H1 (cell line): Measurements from ENCODE around the gene PPP1R13B. TPM values are rescaled to one million over a fixed set of nuclear protein-coding genes. Genes with fewer than 3 reads are reported as not detected.

Experiments
- CTCF ChIA-PET: fragments of 300-600 bp; sonication (Branson Sonifier 250); formaldehyde crosslinking; loops from one replicate; lab custom pipeline; 2021; ENCODE audit not compliant: partially characterized antibody; lab: Charles Lee
- POLR2A ChIA-PET: fragments of 300-600 bp; sonication (Branson Sonifier 250); formaldehyde crosslinking; loops from one replicate; lab custom pipeline; 2021; ENCODE audit warnings: inconsistent platforms; ENCODE audit not compliant: partially characterized antibody; lab: Charles Lee
- DNase-seq, 2 experiments: peaks; one replicate each; pipeline versions ENCODE4 v3.0.0 to v3.0.0-alpha.2; 2010 to 2022; ENCODE audit warnings: low spot score in 2 of 2, low read depth in 1 of 2, mixed read lengths in 1 of 2
- FAIRE-seq: peaks from 2 replicates; lab custom pipeline; 2011; peaks lifted over from hg19 to GRCh38; lab: Jason Lieb, UNC
- H2AFZ ChIP-seq: 2 replicates; pipeline ENCODE4 v1.8.1; 2012; ENCODE audit warnings: low read length, inconsistent platforms
- H2AK5ac ChIP-seq: 2 replicates; pipeline ENCODE4 v1.6.1; 2013; ENCODE audit warnings: low read depth, low read length
- H2BK120ac ChIP-seq: replicated peaks from 2 replicates; pipeline ENCODE3; 2013; ENCODE audit warnings: low read depth, low read length, inconsistent platforms
- H2BK12ac ChIP-seq: 2 replicates; pipeline ENCODE4 v1.6.1; 2013; ENCODE audit warnings: low read depth, low read length
- H2BK15ac ChIP-seq: 2 replicates; pipeline ENCODE4 v1.6.1; 2013; ENCODE audit warnings: low read length
- H2BK20ac ChIP-seq: 2 replicates; pipeline ENCODE4 v1.6.1; 2013; ENCODE audit warnings: low read length
- H2BK5ac ChIP-seq: 2 replicates; pipeline ENCODE4 v1.6.1; 2013; ENCODE audit warnings: low read depth, low read length
- H3K14ac ChIP-seq: 2 replicates; pipeline ENCODE4 v1.6.1; 2013; ENCODE audit warnings: inconsistent platforms; ENCODE audit not compliant: insufficient read length
- H3K18ac ChIP-seq: 2 replicates; pipeline ENCODE4 v1.6.1; 2013; ENCODE audit warnings: low read length; ENCODE audit errors: extremely low read depth
- H3K23ac ChIP-seq: 2 replicates; pipeline ENCODE4 v1.6.1; 2013; ENCODE audit warnings: inconsistent platforms; ENCODE audit not compliant: insufficient read length
- H3K23me2 ChIP-seq: 2 replicates; pipeline ENCODE4 v1.6.1; 2013; ENCODE audit warnings: low read depth, low read length
- H3K27ac ChIP-seq: 2 replicates; pipeline ENCODE4 v1.6.1; 2011; ENCODE audit warnings: low read depth, low read length, inconsistent platforms
- H3K27me3 ChIP-seq, 4 experiments: replicated peaks in 1 of 4; 1 replicate in 1 of 4; 2 replicates in 3 of 4; pipeline versions ENCODE4 v1.6.1 to v1.8.1; 2011 to 2013; ENCODE audit warnings: low read length in 3 of 4, mild to moderate bottlenecking in 3 of 4, inconsistent platforms in 2 of 4, mixed read lengths in 2 of 4, moderate library complexity in 1 of 4; ENCODE audit not compliant: control insufficient read depth in 3 of 4, insufficient read depth in 3 of 4; ENCODE audit errors: extremely low read depth in 1 of 4
- H3K36me3 ChIP-seq, 4 experiments: 2 replicates each; pipeline versions ENCODE4 v1.6.1 to v1.8.1; 2011 to 2013; ENCODE audit warnings: mild to moderate bottlenecking in 4 of 4, low read length in 3 of 4, moderate library complexity in 2 of 4, control low read depth in 1 of 4, inconsistent platforms in 1 of 4; ENCODE audit not compliant: insufficient read depth in 4 of 4, control insufficient read depth in 2 of 4
- H3K4ac ChIP-seq: replicated peaks from 2 replicates; pipeline ENCODE3; 2013; ENCODE audit warnings: low read length, low read depth, mixed read lengths, inconsistent platforms; ENCODE audit not compliant: insufficient read length
- H3K4me1 ChIP-seq, 4 experiments: replicated peaks in 1 of 4; 1 replicate in 1 of 4; 2 replicates in 3 of 4; pipeline versions ENCODE4 v1.6.1 to v1.8.1; 2011 to 2013; ENCODE audit warnings: low read length in 3 of 4, inconsistent platforms in 2 of 4, mixed read lengths in 1 of 4; ENCODE audit not compliant: insufficient read depth in 4 of 4, control insufficient read depth in 3 of 4
- H3K4me2 ChIP-seq, 2 experiments: 2 replicates each; pipeline versions ENCODE4 v1.6.1 to v1.8.1; 2011 to 2013; ENCODE audit warnings: low read depth in 2 of 2, low read length in 2 of 2, control low read depth in 1 of 2, inconsistent platforms in 1 of 2, mild to moderate bottlenecking in 1 of 2; ENCODE audit not compliant: insufficient read depth in 1 of 2
- H3K4me3 ChIP-seq, 4 experiments: fragments of 200-600, 300-600 bp in 1 of 4; sonication (generic), shearing (Covaris generic), sonication (Bioruptor Twin) in 1 of 4; 2 replicates each; pipeline versions ENCODE4 v1.5.1 to v1.8.1; 2011 to 2016; ENCODE audit warnings: low read length in 4 of 4, low read depth in 3 of 4, control low read depth in 2 of 4, inconsistent platforms in 2 of 4, mild to moderate bottlenecking in 2 of 4, mixed read lengths in 1 of 4, moderate library complexity in 1 of 4; ENCODE audit not compliant: insufficient read depth in 2 of 4; ENCODE audit errors: extremely low read depth in 1 of 4
- H3K56ac ChIP-seq: replicated peaks from 2 replicates; pipeline ENCODE3; 2013; ENCODE audit warnings: low read depth, mild to moderate bottlenecking, mixed read lengths, low read length, inconsistent platforms; ENCODE audit not compliant: insufficient read length
- H3K79me1 ChIP-seq: 2 replicates; pipeline ENCODE4 v1.6.1; 2013; ENCODE audit warnings: low read depth, low read length, control low read depth
- H3K79me2 ChIP-seq, 2 experiments: 2 replicates each; pipeline versions ENCODE4 v1.6.1 to v1.8.1; 2012 to 2013; ENCODE audit warnings: low read length in 2 of 2, mild to moderate bottlenecking in 2 of 2, inconsistent platforms in 1 of 2; ENCODE audit not compliant: insufficient read depth in 2 of 2, control insufficient read depth in 1 of 2
- H3K9ac ChIP-seq, 4 experiments: replicated peaks in 1 of 4; 1 replicate in 1 of 4; 2 replicates in 3 of 4; pipeline versions ENCODE4 v1.6.1 to v1.8.1; 2011 to 2013; ENCODE audit warnings: low read depth in 3 of 4, low read length in 3 of 4, control low read depth in 2 of 4, mild to moderate bottlenecking in 2 of 4, moderate library complexity in 2 of 4, inconsistent platforms in 1 of 4; ENCODE audit errors: extremely low read depth in 1 of 4
- H3K9me3 ChIP-seq, 2 experiments: 2 replicates each; pipeline versions ENCODE4 v1.6.1 to v1.8.1; 2012 to 2013; ENCODE audit warnings: mild to moderate bottlenecking in 2 of 2, moderate library complexity in 2 of 2, control low read depth in 1 of 2, inconsistent platforms in 1 of 2, low read depth in 1 of 2, low read length in 1 of 2, mixed read lengths in 1 of 2; ENCODE audit not compliant: insufficient read depth in 2 of 2
- H4K20me1 ChIP-seq, 2 experiments: replicated peaks in 1 of 2; 2 replicates each; pipeline versions ENCODE3 to v1.8.1; 2011 to 2013; ENCODE audit warnings: inconsistent platforms in 2 of 2, low read length in 2 of 2, mild to moderate bottlenecking in 1 of 2; ENCODE audit not compliant: insufficient read depth in 2 of 2, control insufficient read depth in 1 of 2
- H4K5ac ChIP-seq: 2 replicates; pipeline ENCODE4 v1.6.1; 2013; ENCODE audit warnings: low read length, low read depth, mixed read lengths, inconsistent platforms; ENCODE audit not compliant: insufficient read length
- H4K8ac ChIP-seq: 2 replicates; pipeline ENCODE4 v1.8.0; 2013; ENCODE audit warnings: mild to moderate bottlenecking, moderate library complexity, low read length, inconsistent platforms; ENCODE audit not compliant: insufficient read depth; ENCODE audit errors: extremely low read depth
- H4K91ac ChIP-seq: replicated peaks from 2 replicates; pipeline ENCODE3; 2013; ENCODE audit warnings: low read length, mixed read lengths, inconsistent platforms; ENCODE audit not compliant: insufficient read length
- EP300 ChIP-seq, 2 experiments: IDR thresholded peaks; 1 replicate in 1 of 2; 2 replicates in 1 of 2; pipeline ENCODE4 v1.6.1; 2011 to 2012; ENCODE audit warnings: low read depth in 2 of 2, low read length in 2 of 2, mild to moderate bottlenecking in 2 of 2, borderline replicate concordance in 1 of 2, inconsistent platforms in 1 of 2, moderate library complexity in 1 of 2
- EZH2 ChIP-seq: fragments of 200-600 bp; sonication (generic); IDR thresholded peaks from 2 replicates; pipeline ENCODE4 v1.7.1; 2012; ENCODE audit warnings: low read depth, mild to moderate bottlenecking, moderate library complexity, low read length, inconsistent platforms; ENCODE audit not compliant: severe bottlenecking
- FOSL1 ChIP-seq: IDR thresholded peaks from 2 replicates; pipeline ENCODE4 v1.6.1; 2011; ENCODE audit warnings: mild to moderate bottlenecking, low read depth, low read length, moderate library complexity; ENCODE audit not compliant: insufficient read depth
- JUND ChIP-seq: IDR thresholded peaks from 2 replicates; pipeline ENCODE4 v1.6.1; 2011; ENCODE audit warnings: mild to moderate bottlenecking, improper control_type of control experiment, low read length
- KDM4A ChIP-seq: IDR thresholded peaks from one replicate; pipeline ENCODE4 v1.7.1; 2012; ENCODE audit warnings: low read depth, mild to moderate bottlenecking, moderate library complexity, low read length, inconsistent platforms; ENCODE audit not compliant: severe bottlenecking
- POLR2AphosphoS5 ChIP-seq: IDR thresholded peaks from 2 replicates; pipeline ENCODE4 v1.6.1; 2011; ENCODE audit warnings: low read depth, low read length
- RXRA ChIP-seq: IDR thresholded peaks from 2 replicates; pipeline ENCODE4 v1.6.1; 2011; ENCODE audit warnings: low read depth, mild to moderate bottlenecking, low read length, moderate library complexity; ENCODE audit not compliant: insufficient read depth
- SIN3A ChIP-seq, 2 experiments: IDR thresholded peaks in 1 of 2; conservative IDR thresholded peaks in 1 of 2; 2 replicates each; pipeline ENCODE4 v1.6.1; 2011 to 2012; ENCODE audit warnings: low read length in 2 of 2, improper control_type of control experiment in 1 of 2, low read depth in 1 of 2, mild to moderate bottlenecking in 1 of 2
- WGBS, 2 experiments: shearing (Covaris generic) in 1 of 2; methylation state at CpG; one replicate each; pipeline versions ENCODE4 v1.1.6 to v1.1.7; 2013 to 2015; ENCODE audit warnings: low lambda C conversion rate in 2 of 2, mixed read lengths in 2 of 2, inconsistent platforms in 1 of 2, low coverage in 1 of 2, missing lambda C conversion rate in 1 of 2; ENCODE audit not compliant: insufficient replicate concordance in 2 of 2, insufficient coverage in 1 of 2, insufficient read length in 1 of 2; ENCODE audit errors: extremely low coverage in 1 of 2, missing lambda C conversion rate in 1 of 2; 5-methylcytosine and 5-hydroxymethylcytosine counted together
- polyA plus RNA-seq, 7 experiments: library from polyadenylated mRNA; depleted of rRNA in 3 of 7; stranded (reverse) in 5 of 7; unstranded in 2 of 7; fragments of >200 nt in 5 of 7; fragments of 200-250 nt in 2 of 7; gene quantifications; 1 replicate in 5 of 7; 2 replicates in 1 of 7; 4 replicates in 1 of 7; pipeline versions ENCODE4 v1.2.1 to v1.2.3, GENCODE V29; 2011 to 2013; ENCODE audit warnings: missing spikeins in 2 of 7, mixed read lengths in 2 of 7
- total RNA-seq: library from RNA; stranded (reverse); fragmentation: NEBNext Ultra II Directional; extraction: Animal tissue kit (Norgen Biotek cat#: 25700); gene quantifications from 2 replicates; pipeline ENCODE4 v1.2.1, GENCODE V29; 2021
- TF ChIP-seq, protein P1 (sequence below): IDR thresholded peaks from 2 replicates; pipeline ENCODE4 v1.6.1; 2012; ENCODE audit warnings: inconsistent platforms

Gene PPP1R13B
- total and polyA plus RNA-seq, 2 of the 8 experiments (the other 6 are each of a cell fraction or from before 2014, with no cell fraction given), result 2.6 to 8.9 TPM

DNA sequence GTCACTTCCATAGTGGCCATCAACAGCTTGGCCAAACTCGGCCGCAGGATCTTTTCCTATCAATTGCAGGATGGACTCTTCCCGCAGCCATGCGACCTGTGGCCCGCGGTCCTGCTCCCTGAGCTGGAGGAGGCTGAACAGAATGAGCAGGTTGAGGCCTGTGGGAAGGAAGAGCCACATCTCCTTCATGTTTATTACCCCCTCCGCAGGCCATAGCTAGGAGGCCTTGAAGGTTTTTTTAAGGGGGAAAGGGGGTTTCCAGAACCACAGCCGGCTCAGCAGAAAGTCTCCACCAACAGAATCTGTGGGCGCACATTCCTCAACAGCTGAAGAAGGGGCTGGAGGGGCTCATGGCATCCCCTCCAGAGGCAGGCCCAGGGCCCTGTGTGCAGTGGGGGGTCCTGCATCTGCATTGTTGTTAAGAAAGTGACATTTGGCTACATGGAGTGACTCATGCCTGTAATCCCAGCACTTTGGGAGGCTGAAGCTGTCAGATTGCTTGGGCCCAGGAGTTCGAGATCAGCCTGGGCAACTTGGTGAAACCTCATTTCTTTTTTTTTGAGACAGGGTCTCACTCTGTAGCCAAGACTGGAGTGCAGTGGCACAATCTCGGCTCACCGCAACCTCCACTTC, 25.2 kb upstream of the PPP1R13B start:
- Histone ChIP-seq H3K23me2 (peaks cover 9% of the 10 kb centered on the region; the same call in 1 of the 2 replicates), H3K27ac (no peak overlapping the region), H3K4ac (peak overlapping the region; percentile 53), H2AK5ac (no peak overlapping the region), H3K4me2 (peak overlapping the region; percentile 57 to 61), H2BK120ac (peak overlapping the region; percentile 59), H4K91ac (peak overlapping the region; percentile 93), H4K20me1 (no peaks in the 10 kb centered on the region), H2BK5ac (peak overlapping the region; percentile 88; the same call in 1 of the 2 replicates), H3K36me3 (no peaks in the 10 kb centered on the region), H4K8ac (peak overlapping the region; percentile 79), H3K23ac (no peak overlapping the region), H2BK20ac (no peak overlapping the region), H4K5ac (peak overlapping the region; percentile 25), H3K9me3 (no peaks in the 10 kb centered on the region), H2BK15ac (0 out of 2 replicates have a peak overlapping the region, but pooled peaks have one; percentile 72), H2AFZ (0 out of 2 replicates have a peak overlapping the region, but pooled peaks have one; percentile 18), H3K18ac (peak overlapping the region; percentile 87), H3K27me3 (no peaks in the 10 kb centered on the region; a peak in 1 of 7 replicates), H3K9ac (no peak overlapping the region), H3K4me1 (peaks cover 4 to 14% (median 9%) of the 10 kb centered on the region in 4 experiments), H3K79me2 (no peaks in the 10 kb centered on the region), H3K56ac (no peak overlapping the region), H3K79me1 (no peaks in the 10 kb centered on the region), H3K4me3 (peak overlapping the region in 3 of 4 experiments; percentile 26 to 52 (median 32); a peak in 4 of 8 replicates), H3K14ac (no peak overlapping the region), H2BK12ac (peak overlapping the region; percentile 68; the same call in 1 of the 2 replicates)
- ChIA-PET CTCF (interaction anchor here (0.6 to 1.2 kb wide), 5 partner anchors 9 to 63 kb away, joined by 3 to 5 read pairs (median 4); no protein-coding TSS in a partner anchor), POLR2A (interaction anchor here (0.7 to 1.1 kb wide), 3 partner anchors 9 to 38 kb away, joined by 3 to 5 read pairs (median 4); no protein-coding TSS in a partner anchor)
- DNase-seq (peak in 1 of 2 experiments; percentile 63), FAIRE-seq (no peak)
- TF ChIP-seq SIN3A (conservative IDR thresholded peaks at IDR 0.05 in 1 of 2, IDR thresholded peaks at IDR 0.05 in 1 of 2; ENCODE audit: low read depth in 1 of 2, low read length in 2 of 2), result peak; percentile 74 to 85; a peak in 2 of 4 replicates
- TF ChIP-seq EZH2, result no peak
- TF ChIP-seq FOSL1, result no peak
- no peak for TF ChIP-seq RXRA
- peak; percentile 71 for TF ChIP-seq JUND
- no peak for TF ChIP-seq POLR2AphosphoS5
- TF ChIP-seq, protein P1, sequence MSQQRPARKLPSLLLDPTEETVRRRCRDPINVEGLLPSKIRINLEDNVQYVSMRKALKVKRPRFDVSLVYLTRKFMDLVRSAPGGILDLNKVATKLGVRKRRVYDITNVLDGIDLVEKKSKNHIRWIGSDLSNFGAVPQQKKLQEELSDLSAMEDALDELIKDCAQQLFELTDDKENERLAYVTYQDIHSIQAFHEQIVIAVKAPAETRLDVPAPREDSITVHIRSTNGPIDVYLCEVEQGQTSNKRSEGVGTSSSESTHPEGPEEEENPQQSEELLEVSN, result 0 out of 2 replicates have a peak, but pooled peaks have one; percentile 4
- no peak for TF ChIP-seq KDM4A
- no peak for TF ChIP-seq EP300 (IDR thresholded peaks at IDR 0.05; ENCODE audit: borderline replicate concordance in 1 of 2, low read depth in 2 of 2, low read length in 2 of 2)
- WGBS, 2 experiments, result 78% methylated on average over 12 of the region's 12 CpGs; no CpG with 5 or more reads in 1 of the 2 experiments
